MCF 10A (cell line): ENCODE measurements around the gene SBK2. TPM values are rescaled to one million over a fixed set of nuclear protein-coding genes. Genes with fewer than 3 reads are reported as not detected.

Source experiments
- BruUV-seq: library from RNA; stranded (reverse); fragments of 400-500 nt; replicated peaks from 2 replicates; lab custom pipeline; 2021; lab: Mats Ljungman, UMichigan
- CTCF ChIA-PET: fragments of 300-600 bp; sonication (Branson Sonifier 250); formaldehyde crosslinking; extraction: SDS; loops from one replicate; lab custom pipeline; 2021; ENCODE audit warnings: antibody characterized with exemption, inconsistent platforms; lab: Yijun Ruan, JAX
- POLR2A ChIA-PET: fragments of 300-600, 350-650 bp; sonication (Branson Sonifier 250); formaldehyde crosslinking; extraction: SDS; loops from one replicate; lab custom pipeline; 2020; ENCODE audit warnings: antibody characterized with exemption, inconsistent platforms; lab: Yijun Ruan, JAX
- DNase-seq: peaks from one replicate; pipeline ENCODE4 v3.0.0-alpha.2; 2018; ENCODE audit not compliant: unreplicated experiment
- H3K27ac Mint-ChIP-seq: one replicate; pipeline ENCODE4 v1.8.0; 2022; ENCODE audit warnings: mild to moderate bottlenecking, low read depth, mixed read lengths; ENCODE audit not compliant: unreplicated experiment
- H3K27me3 Mint-ChIP-seq: one replicate; pipeline ENCODE4 v1.8.0; 2022; ENCODE audit warnings: mixed read lengths; ENCODE audit not compliant: insufficient read depth, unreplicated experiment
- H3K36me3 Mint-ChIP-seq: one replicate; pipeline ENCODE4 v1.8.0; 2022; ENCODE audit warnings: mild to moderate bottlenecking, moderate library complexity, mixed read lengths; ENCODE audit not compliant: insufficient read depth, unreplicated experiment
- H3K4me1 Mint-ChIP-seq: one replicate; pipeline ENCODE4 v1.8.0; 2022; ENCODE audit warnings: mixed read lengths; ENCODE audit not compliant: insufficient read depth, unreplicated experiment
- H3K4me3 Mint-ChIP-seq: one replicate; pipeline ENCODE4 v1.8.0; 2022; ENCODE audit warnings: mild to moderate bottlenecking, moderate library complexity, mixed read lengths; ENCODE audit not compliant: unreplicated experiment
- H3K9me3 Mint-ChIP-seq: one replicate; pipeline ENCODE4 v1.8.0; 2022; ENCODE audit warnings: mixed read lengths; ENCODE audit not compliant: unreplicated experiment
- CTCF ChIP-seq: fragments of 200-600 bp; IDR thresholded peaks from one replicate; pipeline ENCODE4 v1.8.0; 2022; ENCODE audit warnings: antibody characterized with exemption, mild to moderate bottlenecking; ENCODE audit not compliant: unreplicated experiment
- intact Hi-C: fragments of 100-400 bp; cut with micrococcal nuclease; formaldehyde crosslinking; loops from 2 replicates; pipeline ENCODE4 v1.14.1; 2022
- total RNA-seq: library from RNA; stranded (reverse); gene quantifications from 2 replicates; pipeline ENCODE4 v1.2.3, GENCODE V29; 2022

The SBK2 gene
- total RNA-seq, 1 experiment from 2014 or later = not detected

DNA sequence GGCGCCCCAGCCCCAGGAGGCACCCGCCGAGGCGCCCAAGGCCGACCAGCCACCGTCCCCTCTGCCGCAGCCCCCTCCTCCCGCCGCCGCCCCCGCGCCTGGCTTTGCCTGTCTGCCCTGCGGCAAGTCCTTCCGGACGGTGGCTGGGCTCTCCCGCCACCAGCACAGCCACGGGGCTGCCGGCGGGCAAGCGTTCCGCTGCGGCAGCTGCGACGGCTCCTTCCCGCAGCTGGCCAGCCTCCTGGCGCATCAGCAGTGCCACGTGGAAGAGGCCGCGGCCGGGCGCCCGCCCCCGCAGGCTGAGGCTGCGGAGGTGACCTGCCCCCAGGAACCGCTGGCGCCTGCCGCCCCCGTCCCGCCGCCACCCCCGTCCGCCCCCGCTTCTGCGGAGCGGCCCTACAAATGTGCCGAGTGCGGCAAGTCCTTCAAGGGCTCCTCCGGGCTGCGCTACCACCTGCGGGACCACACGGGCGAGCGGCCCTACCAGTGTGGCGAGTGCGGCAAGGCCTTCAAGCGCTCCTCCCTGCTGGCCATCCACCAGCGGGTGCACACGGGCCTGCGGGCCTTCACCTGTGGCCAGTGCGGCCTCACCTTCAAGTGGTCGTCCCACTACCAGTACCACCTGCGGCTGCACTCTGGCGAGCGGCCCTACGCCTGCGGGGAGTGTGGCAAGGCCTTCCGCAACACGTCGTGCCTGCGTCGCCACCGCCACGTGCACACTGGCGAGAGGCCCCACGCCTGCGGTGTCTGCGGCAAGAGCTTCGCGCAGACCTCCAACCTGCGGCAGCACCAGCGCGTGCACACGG, 54.6 kb downstream of the SBK2 start:
- H3K36me3 Mint-ChIP-seq = no peaks in the 10 kb centered on the region
- no TSS peak for BruUV-seq
- intact Hi-C loops = no loop called here
- ChIA-PET CTCF (interaction anchor here (0.6 to 1.8 kb wide), 2 partner anchors 14 to 15 kb away, joined by 3 to 9 read pairs; no protein-coding TSS in a partner anchor), POLR2A (interaction anchor here (1.2 kb wide), 1 partner anchor 11 kb away, joined by 4 read pairs; no protein-coding TSS in a partner anchor)
- no peaks in the 10 kb centered on the region for H3K9me3 Mint-ChIP-seq
- H3K27ac Mint-ChIP-seq = no peak overlapping the region
- H3K27me3 Mint-ChIP-seq = no peaks in the 10 kb centered on the region
- H3K4me3 Mint-ChIP-seq = no peak overlapping the region
- H3K4me1 Mint-ChIP-seq = peaks cover 33% of the 10 kb centered on the region
- TF ChIP-seq CTCF = no peak
- no peak for DNase-seq

DNA sequence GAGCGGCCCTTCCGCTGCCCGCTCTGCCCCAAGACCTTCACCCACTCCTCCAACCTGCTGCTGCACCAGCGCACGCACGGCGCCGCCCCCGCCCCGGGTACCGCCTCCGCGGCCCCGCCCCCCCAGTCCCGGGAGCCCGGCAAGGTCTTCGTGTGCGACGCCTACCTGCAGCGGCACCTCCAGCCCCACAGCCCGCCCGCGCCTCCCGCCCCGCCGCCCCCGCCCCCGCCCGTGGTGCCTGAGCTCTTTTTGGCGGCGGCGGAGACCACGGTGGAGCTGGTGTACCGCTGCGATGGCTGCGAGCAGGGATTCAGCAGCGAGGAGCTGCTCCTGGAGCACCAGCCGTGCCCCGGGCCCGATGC, 55.2 kb downstream of the SBK2 start:
- no peak for DNase-seq
- no peak overlapping the region for H3K4me3 Mint-ChIP-seq

DNA sequence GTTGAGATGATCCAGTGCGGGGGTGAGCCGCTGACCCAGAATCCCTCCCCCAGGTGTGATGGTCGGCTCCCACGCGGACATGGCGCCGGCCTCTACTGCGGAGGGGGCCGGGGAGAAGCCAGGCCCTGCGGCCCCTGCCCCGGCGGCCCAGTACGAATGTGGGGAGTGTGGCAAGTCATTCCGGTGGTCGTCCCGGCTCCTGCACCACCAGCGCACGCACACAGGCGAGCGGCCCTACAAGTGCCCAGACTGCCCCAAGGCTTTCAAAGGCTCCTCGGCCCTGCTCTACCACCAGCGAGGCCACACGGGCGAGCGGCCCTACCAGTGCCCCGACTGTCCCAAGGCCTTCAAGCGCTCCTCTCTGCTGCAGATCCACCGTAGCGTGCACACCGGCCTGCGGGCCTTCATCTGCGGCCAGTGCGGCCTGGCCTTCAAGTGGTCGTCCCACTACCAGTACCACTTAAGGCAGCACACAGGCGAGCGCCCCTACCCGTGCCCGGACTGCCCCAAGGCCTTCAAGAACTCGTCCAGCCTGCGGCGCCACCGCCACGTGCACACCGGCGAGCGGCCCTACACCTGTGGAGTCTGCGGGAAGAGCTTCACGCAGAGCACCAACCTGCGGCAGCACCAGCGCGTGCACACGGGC, 55.7 kb downstream of the SBK2 start:
- no TSS peak for BruUV-seq
- ChIA-PET CTCF (interaction anchor here (0.6 kb wide), 2 partner anchors 14 to 990 kb away, joined by 3 read pairs; no protein-coding TSS in a partner anchor), POLR2A (no interaction called here)
- DNase-seq = no peak
- Mint-ChIP-seq H3K4me3 (no peak overlapping the region), H3K27ac (no peak overlapping the region), H3K36me3 (no peaks in the 10 kb centered on the region), H3K27me3 (no peaks in the 10 kb centered on the region), H3K9me3 (no peaks in the 10 kb centered on the region), H3K4me1 (peaks cover 31% of the 10 kb centered on the region)
- no peak for TF ChIP-seq CTCF
- intact Hi-C loops = no loop called here

More for the DNA sequence above, 55.2 kb downstream of the SBK2 start:
- Mint-ChIP-seq H3K27ac (no peak overlapping the region), H3K9me3 (no peaks in the 10 kb centered on the region), H3K36me3 (no peaks in the 10 kb centered on the region), H3K4me1 (peaks cover 32% of the 10 kb centered on the region), H3K27me3 (no peaks in the 10 kb centered on the region)
- CTCF ChIA-PET = interaction anchor here (0.6 kb wide), 2 partner anchors 14 to 990 kb away, joined by 3 read pairs; no protein-coding TSS in a partner anchor
- no TSS peak for BruUV-seq
- POLR2A ChIA-PET = no interaction called here
- TF ChIP-seq CTCF = no peak
- intact Hi-C loops = no loop called here
